Memory B cell (primary cell): ENCODE results near the gene CHRNA10.
"Not testable (repeated sequence)": the region's sequence is repeated elsewhere in the genome, so short reads cannot be mapped to it uniquely, and the experiment has no call there.

Experiments used
- ATAC-seq: fragments of 150-1000 bp; cut with Tn5 transposase; 2 replicates; pipeline ENCODE4 v1.10.0; 2021; ENCODE audit warnings: low read depth, mild to moderate bottlenecking, moderate library complexity
- DNase-seq, 2 donors: peaks; one replicate each; pipeline ENCODE4 v3.0.0; 2022; ENCODE audit warnings: low spot score in 2 of 2
- H3K27ac Mint-ChIP-seq: one replicate; pipeline ENCODE4 v1.8.0; 2022; ENCODE audit warnings: mild to moderate bottlenecking, moderate library complexity, mixed read lengths
- H3K27me3 Mint-ChIP-seq: one replicate; pipeline ENCODE4 v1.8.0; 2022; ENCODE audit warnings: mixed read lengths
- H3K36me3 Mint-ChIP-seq: one replicate; pipeline ENCODE4 v1.8.0; 2022; ENCODE audit warnings: mild to moderate bottlenecking, mixed read lengths
- H3K4me1 Mint-ChIP-seq: one replicate; pipeline ENCODE4 v1.8.0; 2022; ENCODE audit warnings: mixed read lengths
- H3K4me3 Mint-ChIP-seq: one replicate; pipeline ENCODE4 v1.8.0; 2022; ENCODE audit warnings: mild to moderate bottlenecking, moderate library complexity, mixed read lengths
- H3K9me3 Mint-ChIP-seq: one replicate; pipeline ENCODE4 v1.8.0; 2022; ENCODE audit warnings: mixed read lengths

The CHRNA10 gene

GRCh38 chr11:3655547-3655946 is 15.6 kb downstream of the CHRNA10 start:
- Mint-ChIP-seq H3K36me3 (no peaks in the 10 kb centered on the region), H3K9me3 (no peaks in the 10 kb centered on the region), H3K27me3 (peaks cover 14% of the 10 kb centered on the region), H3K27ac (no peak overlapping the region), H3K4me1 (no peaks in the 10 kb centered on the region), H3K4me3 (no peak overlapping the region)
- no peak for DNase-seq
- ATAC-seq, result no peak

GRCh38 chr11:3652514-3652913 is 18.7 kb downstream of the CHRNA10 start:
- H3K4me1 Mint-ChIP-seq, H3K27ac Mint-ChIP-seq, H3K36me3 Mint-ChIP-seq, H3K4me3 Mint-ChIP-seq, ATAC-seq, DNase-seq, H3K9me3 Mint-ChIP-seq: not testable (repeated sequence)
- H3K27me3 Mint-ChIP-seq, result peaks cover 24% of the 10 kb centered on the region

- DNase-seq, H3K27ac Mint-ChIP-seq, H3K4me3 Mint-ChIP-seq, H3K36me3 Mint-ChIP-seq, H3K9me3 Mint-ChIP-seq, H3K4me1 Mint-ChIP-seq, ATAC-seq: not testable (repeated sequence)
- H3K27me3 Mint-ChIP-seq, result peaks cover 36% of the 10 kb centered on the region
These were observed 21.8 kb downstream of the CHRNA10 start for GRCh38 chr11:3649374-3649773.

- not testable (repeated sequence) for H3K36me3 Mint-ChIP-seq
These were observed 22.3 kb downstream of the CHRNA10 start for GRCh38 chr11:3648843-3649242.

GRCh38 chr11:3645552-3645951 is 25.6 kb downstream of the CHRNA10 start:
- Mint-ChIP-seq H3K36me3 (no peaks in the 10 kb centered on the region), H3K9me3 (no peaks in the 10 kb centered on the region), H3K4me1 (peaks cover 3% of the 10 kb centered on the region), H3K27me3 (peaks cover 33% of the 10 kb centered on the region), H3K4me3 (no peak overlapping the region), H3K27ac (no peak overlapping the region)
- DNase-seq, result no peak
- ATAC-seq, result no peak

More at GRCh38 chr11:3648843-3649242, 22.3 kb downstream of the CHRNA10 start:
- DNase-seq, H3K4me1 Mint-ChIP-seq, H3K9me3 Mint-ChIP-seq, H3K27ac Mint-ChIP-seq, ATAC-seq, H3K4me3 Mint-ChIP-seq: not testable (repeated sequence)
- peaks cover 37% of the 10 kb centered on the region for H3K27me3 Mint-ChIP-seq

- Mint-ChIP-seq H3K27me3 (peaks cover 31% of the 10 kb centered on the region), H3K4me3 (no peak within 1 kb of the TSS), H3K9me3 (no peaks in the 10 kb centered on the region), H3K4me1 (peaks cover 3% of the 10 kb centered on the region), H3K36me3 (no peaks in the 10 kb centered on the region), H3K27ac (no peak within 1 kb of the TSS)
- ATAC-seq (no peak), DNase-seq (no peak)
These were observed 26.4 kb downstream of the CHRNA10 start, which contains the start of gene ART1 for GRCh38 chr11:3644817-3645235. Gene ART1 (plus strand): TSS chr11:3645128. CDS start chr11:3659214, 14,086 bp downstream.

- H3K4me1 Mint-ChIP-seq, DNase-seq, H3K27ac Mint-ChIP-seq, H3K9me3 Mint-ChIP-seq, H3K4me3 Mint-ChIP-seq, H3K36me3 Mint-ChIP-seq, ATAC-seq: not testable (repeated sequence)
- H3K27me3 Mint-ChIP-seq, result peaks cover 25% of the 10 kb centered on the region
These were observed 28.1 kb downstream of the CHRNA10 start for GRCh38 chr11:3643102-3643546.

- peak overlapping the region; percentile 68 for H3K4me3 Mint-ChIP-seq
- H3K27ac Mint-ChIP-seq, result no peak overlapping the region
- peaks cover 3% of the 10 kb centered on the region for H3K4me1 Mint-ChIP-seq
- ATAC-seq (peak; percentile 87), DNase-seq (peak; percentile 18 to 30)
- no peaks in the 10 kb centered on the region for H3K9me3 Mint-ChIP-seq
- H3K36me3 Mint-ChIP-seq, result no peaks in the 10 kb centered on the region
- H3K27me3 Mint-ChIP-seq, result peaks cover 24% of the 10 kb centered on the region
These were observed 28.9 kb downstream of the CHRNA10 start for GRCh38 chr11:3642071-3642951.

GRCh38 chr11:3641701-3642070 is 29.5 kb downstream of the CHRNA10 start, which contains the start of gene ART5:
Gene ART5 (minus strand): TSS chr11:3641992. CDS start chr11:3641862, 130 bp downstream.
- DNase-seq, result no peak
- peak within 1 kb of the TSS; percentile 68 for H3K4me3 Mint-ChIP-seq
- H3K9me3 Mint-ChIP-seq, result no peaks in the 10 kb centered on the region
- ATAC-seq, result no peak
- H3K36me3 Mint-ChIP-seq, result no peaks in the 10 kb centered on the region
- peaks cover 23% of the 10 kb centered on the region for H3K27me3 Mint-ChIP-seq
- peaks cover 3% of the 10 kb centered on the region for H3K4me1 Mint-ChIP-seq
- no peak within 1 kb of the TSS for H3K27ac Mint-ChIP-seq

- Mint-ChIP-seq H3K36me3 (no peaks in the 10 kb centered on the region), H3K27me3 (peaks cover 26% of the 10 kb centered on the region), H3K9me3 (no peaks in the 10 kb centered on the region), H3K4me3 (peak overlapping the region; percentile 62), H3K4me1 (peaks cover 3% of the 10 kb centered on the region), H3K27ac (no peak overlapping the region)
- ATAC-seq (no peak), DNase-seq (no peak)
These were observed 30.0 kb downstream of the CHRNA10 start for GRCh38 chr11:3641191-3641590.

- no peak overlapping the region for H3K27ac Mint-ChIP-seq
- no peak for DNase-seq
- peaks cover 19% of the 10 kb centered on the region for H3K27me3 Mint-ChIP-seq
- H3K4me3 Mint-ChIP-seq, result no peak overlapping the region
- peaks cover 3% of the 10 kb centered on the region for H3K4me1 Mint-ChIP-seq
- no peaks in the 10 kb centered on the region for H3K9me3 Mint-ChIP-seq
- no peaks in the 10 kb centered on the region for H3K36me3 Mint-ChIP-seq
- ATAC-seq, result no peak
These were observed 31.3 kb downstream of the CHRNA10 start for GRCh38 chr11:3639841-3640240.

- no peaks in the 10 kb centered on the region for H3K36me3 Mint-ChIP-seq
- DNase-seq (no peak), ATAC-seq (no peak)
- peaks cover 18% of the 10 kb centered on the region for H3K27me3 Mint-ChIP-seq
- H3K27ac Mint-ChIP-seq, result no peak overlapping the region
- no peak overlapping the region for H3K4me3 Mint-ChIP-seq
- H3K4me1 Mint-ChIP-seq, result peaks cover 3% of the 10 kb centered on the region
- H3K9me3 Mint-ChIP-seq, result no peaks in the 10 kb centered on the region
These were observed 32.7 kb downstream of the CHRNA10 start for GRCh38 chr11:3638513-3638912.

- ATAC-seq (no peak), DNase-seq (no peak)
- Mint-ChIP-seq H3K27me3 (peaks cover 21% of the 10 kb centered on the region), H3K4me1 (peaks cover 3% of the 10 kb centered on the region), H3K27ac (no peak overlapping the region), H3K36me3 (no peaks in the 10 kb centered on the region), H3K4me3 (no peak overlapping the region), H3K9me3 (no peaks in the 10 kb centered on the region)
These were observed 34.0 kb downstream of the CHRNA10 start for GRCh38 chr11:3637201-3637600.

- DNase-seq, result no peak
- Mint-ChIP-seq H3K4me3 (no peak overlapping the region), H3K9me3 (no peaks in the 10 kb centered on the region), H3K36me3 (no peaks in the 10 kb centered on the region), H3K27me3 (peaks cover 17% of the 10 kb centered on the region), H3K4me1 (no peaks in the 10 kb centered on the region), H3K27ac (no peak overlapping the region)
- ATAC-seq, result no peak
These were observed 35.4 kb downstream of the CHRNA10 start for GRCh38 chr11:3635641-3636375.
